Parathyroid adenoma (tissue), 2 donors: Measurements from ENCODE around the gene CORO2A.

ENCODE experiments used
- H2AFZ ChIP-seq: fragments of 300-600 bp; sonication (generic); one replicate; pipeline ENCODE4 v1.7.0; 2017; ENCODE audit warnings: antibody characterized with exemption, mild to moderate bottlenecking
- H3K27ac ChIP-seq: fragments of 300-600 bp; sonication (generic); one replicate; pipeline ENCODE4 v1.7.0; 2017
- H3K27me3 ChIP-seq: fragments of 300-600 bp; sonication (generic); one replicate; pipeline ENCODE4 v1.7.0; 2017; ENCODE audit warnings: low read length; ENCODE audit not compliant: control insufficient read depth, insufficient read depth
- H3K36me3 ChIP-seq: fragments of 300-600 bp; sonication (generic); one replicate; pipeline ENCODE4 v1.7.0; 2017; ENCODE audit warnings: low read length; ENCODE audit not compliant: control insufficient read depth, insufficient read depth
- H3K4me1 ChIP-seq: fragments of 300-600 bp; sonication (generic); one replicate; pipeline ENCODE4 v1.7.0; 2017; ENCODE audit warnings: control low read depth
- H3K4me2 ChIP-seq: fragments of 300-600 bp; sonication (generic); one replicate; pipeline ENCODE4 v1.7.0; 2017; ENCODE audit warnings: low read length
- H3K4me3 ChIP-seq: fragments of 300-600 bp; sonication (generic); one replicate; pipeline ENCODE4 v1.7.0; 2017; ENCODE audit warnings: low read depth, low read length
- H3K79me2 ChIP-seq: fragments of 300-600 bp; sonication (generic); one replicate; pipeline ENCODE4 v1.7.0; 2017; ENCODE audit warnings: control low read depth
- H3K9ac ChIP-seq: fragments of 300-600 bp; sonication (generic); one replicate; pipeline ENCODE4 v1.7.0; 2017; ENCODE audit warnings: mild to moderate bottlenecking
- H3K9me3 ChIP-seq: fragments of 300-600 bp; sonication (generic); one replicate; pipeline ENCODE4 v1.7.0; 2017; ENCODE audit warnings: low read length; ENCODE audit not compliant: control insufficient read depth
- CTCF ChIP-seq: fragments of 300-600 bp; sonication (generic); IDR thresholded peaks from one replicate; pipeline ENCODE4 v1.7.0; 2017; ENCODE audit warnings: antibody characterized with exemption, mild to moderate bottlenecking
- donor health status: primary hyperparathyroidism.

The CORO2A gene

DNA sequence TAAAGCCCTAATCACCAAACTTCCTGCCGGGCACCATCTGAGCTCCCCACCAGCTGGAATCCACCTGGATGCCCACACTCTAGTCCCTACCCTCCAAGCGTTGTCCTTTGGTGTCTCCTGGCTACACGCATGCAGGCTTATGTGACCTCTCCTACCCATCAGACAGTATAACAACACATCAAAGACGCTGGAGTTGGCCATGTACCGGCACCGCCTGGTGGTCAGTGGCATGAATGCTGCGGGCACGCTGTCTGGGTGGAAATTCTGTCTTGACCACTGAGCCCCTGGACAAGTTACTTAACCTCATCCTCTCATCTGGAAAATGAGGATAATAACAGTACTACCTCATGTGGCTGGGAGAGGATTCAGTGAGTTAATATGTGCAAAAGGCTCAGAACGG, 23.4 kb upstream of the CORO2A start:
- Histone ChIP-seq H3K27me3 (no peaks in the 10 kb centered on the region), H3K9ac (no peak overlapping the region), H3K27ac (no peak overlapping the region), H3K9me3 (no peaks in the 10 kb centered on the region), H3K79me2 (no peaks in the 10 kb centered on the region), H3K4me3 (no peak overlapping the region), H3K4me1 (no peaks in the 10 kb centered on the region), H3K4me2 (no peak overlapping the region), H2AFZ (no peak overlapping the region), H3K36me3 (no peaks in the 10 kb centered on the region)
- TF ChIP-seq CTCF, result peak; percentile 9

DNA sequence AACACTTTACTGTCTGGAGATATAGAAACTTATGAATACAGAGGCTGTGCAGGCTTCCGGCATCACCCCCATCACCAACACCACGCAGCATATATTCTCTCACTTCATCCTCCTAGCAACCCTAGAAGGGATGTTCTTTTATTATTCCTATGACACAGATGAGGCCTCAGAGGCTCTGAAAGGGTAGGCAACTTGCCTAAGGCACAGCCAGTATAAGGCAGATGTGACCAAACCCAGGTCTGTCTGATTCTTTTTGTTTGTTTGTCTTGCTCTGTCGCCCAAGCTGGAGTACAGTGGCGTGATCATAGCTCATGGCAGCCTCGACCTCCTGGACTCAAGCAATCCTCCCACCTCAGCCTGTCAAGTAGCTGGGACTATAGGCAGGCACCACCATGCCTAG, 22.8 kb upstream of the CORO2A start:
- Histone ChIP-seq H3K4me1 (no peaks in the 10 kb centered on the region), H3K9ac (no peak overlapping the region), H3K36me3 (no peaks in the 10 kb centered on the region), H3K9me3 (no peaks in the 10 kb centered on the region), H3K4me3 (no peak overlapping the region), H3K79me2 (no peaks in the 10 kb centered on the region), H3K27me3 (no peaks in the 10 kb centered on the region), H3K27ac (no peak overlapping the region), H2AFZ (no peak overlapping the region), H3K4me2 (no peak overlapping the region)
- no peak for TF ChIP-seq CTCF

GRCh38 chr9:98214811-98215210, 22.4 kb upstream of the CORO2A start:
- Histone ChIP-seq H3K27me3 (no peaks in the 10 kb centered on the region), H3K4me3 (no peak overlapping the region), H3K36me3 (no peaks in the 10 kb centered on the region), H3K4me1 (no peaks in the 10 kb centered on the region), H2AFZ (no peak overlapping the region), H3K27ac (no peak overlapping the region), H3K9me3 (no peaks in the 10 kb centered on the region), H3K79me2 (no peaks in the 10 kb centered on the region), H3K4me2 (no peak overlapping the region), H3K9ac (no peak overlapping the region)
- no peak for TF ChIP-seq CTCF

DNA sequence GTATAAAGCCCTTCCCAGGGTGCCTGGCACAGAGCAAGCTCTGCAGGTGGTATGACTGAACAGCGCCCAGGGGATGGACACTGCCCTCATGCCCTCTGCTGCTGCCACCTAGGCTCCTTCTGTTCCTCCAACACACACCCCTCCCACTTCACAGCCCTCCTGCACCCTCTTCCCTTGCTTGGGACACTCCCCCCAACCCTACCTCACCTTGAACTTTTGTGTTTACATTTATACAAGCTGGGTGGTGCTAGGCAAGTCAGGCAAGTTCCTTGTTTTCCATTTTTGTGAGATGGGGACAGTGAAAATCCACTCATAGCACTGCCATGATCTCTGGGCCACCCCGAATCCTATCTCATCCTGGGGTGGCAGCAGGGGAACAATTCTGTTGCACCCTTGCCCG, 18.8 kb upstream of the CORO2A start:
- Histone ChIP-seq H2AFZ (no peak overlapping the region), H3K4me1 (no peaks in the 10 kb centered on the region), H3K36me3 (no peaks in the 10 kb centered on the region), H3K9me3 (no peaks in the 10 kb centered on the region), H3K4me2 (no peak overlapping the region), H3K9ac (no peak overlapping the region), H3K27me3 (no peaks in the 10 kb centered on the region), H3K79me2 (no peaks in the 10 kb centered on the region), H3K27ac (no peak overlapping the region), H3K4me3 (no peak overlapping the region)
- no peak for TF ChIP-seq CTCF

GRCh38 chr9:98210435-98210834, 18.0 kb upstream of the CORO2A start:
- H3K4me1 ChIP-seq, result no peaks in the 10 kb centered on the region
- H2AFZ ChIP-seq, result no peak overlapping the region
- no peaks in the 10 kb centered on the region for H3K79me2 ChIP-seq
- H3K4me3 ChIP-seq, result no peak overlapping the region
- no peaks in the 10 kb centered on the region for H3K27me3 ChIP-seq
- no peak overlapping the region for H3K27ac ChIP-seq
- no peak overlapping the region for H3K9ac ChIP-seq
- no peak overlapping the region for H3K4me2 ChIP-seq
- H3K36me3 ChIP-seq, result no peaks in the 10 kb centered on the region
- no peak for TF ChIP-seq CTCF
- no peaks in the 10 kb centered on the region for H3K9me3 ChIP-seq
